Measurements from ENCODE around the gene GNAL. TPM values are rescaled to one million over a fixed set of nuclear protein-coding genes. Genes with fewer than 3 reads are reported as not detected.

Gene GNAL
- total RNA-seq, 1 experiment from 2014 or later: 0.06 TPM

DNA sequence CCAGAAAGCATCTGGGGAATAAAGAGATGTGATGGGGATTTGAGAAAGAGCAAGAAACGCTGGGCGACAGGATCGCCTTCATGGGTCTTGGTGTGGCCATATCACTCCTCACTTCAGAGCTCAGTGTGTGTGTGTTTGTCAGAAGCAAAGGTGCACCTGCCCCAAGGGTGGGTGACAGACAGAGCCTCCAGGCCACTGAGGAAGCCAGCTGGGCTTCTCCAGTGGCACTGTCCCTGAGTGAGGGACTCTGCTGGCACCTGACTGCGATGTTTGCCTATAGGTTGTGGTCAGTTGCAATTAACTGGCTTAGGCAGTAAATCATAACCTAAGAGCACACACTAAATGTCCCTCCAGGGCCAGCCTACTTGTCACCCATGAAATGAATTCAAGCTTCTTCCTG is 23.5 kb upstream of the GNAL start:
- ChIA-PET POLR2A (ENCODE audit: low non-redundant PET) (interaction anchor here (0.5 kb wide), 1 partner anchor 384 kb away, joined by 3 read pairs; no protein-coding TSS in a partner anchor), CTCF (no interaction called here)
- no peaks in the 10 kb centered on the region for H3K36me3 ChIP-seq (ENCODE audit: insufficient read depth, low read length, poor library complexity, severe bottlenecking)
- H3K27me3 ChIP-seq (replicated peaks; ENCODE audit: insufficient read depth, low read depth, low read length, poor library complexity): peaks cover 87% of the 10 kb centered on the region
- TF ChIP-seq, protein P1, sequence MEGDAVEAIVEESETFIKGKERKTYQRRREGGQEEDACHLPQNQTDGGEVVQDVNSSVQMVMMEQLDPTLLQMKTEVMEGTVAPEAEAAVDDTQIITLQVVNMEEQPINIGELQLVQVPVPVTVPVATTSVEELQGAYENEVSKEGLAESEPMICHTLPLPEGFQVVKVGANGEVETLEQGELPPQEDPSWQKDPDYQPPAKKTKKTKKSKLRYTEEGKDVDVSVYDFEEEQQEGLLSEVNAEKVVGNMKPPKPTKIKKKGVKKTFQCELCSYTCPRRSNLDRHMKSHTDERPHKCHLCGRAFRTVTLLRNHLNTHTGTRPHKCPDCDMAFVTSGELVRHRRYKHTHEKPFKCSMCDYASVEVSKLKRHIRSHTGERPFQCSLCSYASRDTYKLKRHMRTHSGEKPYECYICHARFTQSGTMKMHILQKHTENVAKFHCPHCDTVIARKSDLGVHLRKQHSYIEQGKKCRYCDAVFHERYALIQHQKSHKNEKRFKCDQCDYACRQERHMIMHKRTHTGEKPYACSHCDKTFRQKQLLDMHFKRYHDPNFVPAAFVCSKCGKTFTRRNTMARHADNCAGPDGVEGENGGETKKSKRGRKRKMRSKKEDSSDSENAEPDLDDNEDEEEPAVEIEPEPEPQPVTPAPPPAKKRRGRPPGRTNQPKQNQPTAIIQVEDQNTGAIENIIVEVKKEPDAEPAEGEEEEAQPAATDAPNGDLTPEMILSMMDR (conservative IDR thresholded peaks at IDR 0.05; ENCODE audit: low read depth, low read length): no peak
- TF ChIP-seq EZH2 (IDR thresholded peaks at IDR 0.05; ENCODE audit: borderline replicate concordance, low read depth, low read length, poor library complexity, severe bottlenecking): no peak
- intact Hi-C loops (cut with micrococcal nuclease; ENCODE audit: unreplicated experiment): no loop called here
- no peak overlapping the region for H3K27ac ChIP-seq (ENCODE audit: low read depth, low read length, poor library complexity, severe bottlenecking)
- no peaks in the 10 kb centered on the region for H3K4me1 ChIP-seq (ENCODE audit: insufficient read depth, low read length, poor library complexity, severe bottlenecking)
- H3K9me3 ChIP-seq (ENCODE audit: low read depth, low read length, poor library complexity, severe bottlenecking): no peaks in the 10 kb centered on the region
- no TSS peak for BruUV-seq (replicated peaks)
- DNase-seq (ENCODE audit: low spot score): no peak
- no peak overlapping the region for H3K4me3 ChIP-seq (ENCODE audit: low read depth, low read length, poor library complexity, severe bottlenecking)

DNA sequence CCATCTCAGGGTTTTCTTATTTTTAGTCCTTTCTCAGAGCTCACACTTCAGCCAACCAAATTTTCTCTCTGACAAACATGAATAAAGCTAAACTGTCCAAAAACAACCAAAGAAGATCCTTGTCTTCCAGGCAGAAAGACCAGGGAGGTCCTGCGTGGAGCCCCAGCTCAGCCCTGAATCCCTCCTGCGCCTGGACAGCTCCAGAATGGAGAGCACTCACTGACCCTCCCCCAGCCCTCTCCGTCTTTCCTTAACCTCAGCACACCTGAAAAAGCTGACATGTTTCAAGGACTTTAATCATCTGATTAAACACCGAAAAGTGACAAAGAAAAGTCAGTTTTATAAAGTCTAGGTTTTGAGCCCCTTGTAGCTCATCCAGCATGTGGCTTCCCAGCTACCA is 22.9 kb upstream of the GNAL start:
- POLR2A ChIA-PET (ENCODE audit: low non-redundant PET): interaction anchor here (0.5 kb wide), 1 partner anchor 384 kb away, joined by 3 read pairs; no protein-coding TSS in a partner anchor
- BruUV-seq (replicated peaks): no TSS peak
- peaks cover 89% of the 10 kb centered on the region for H3K27me3 ChIP-seq (replicated peaks; ENCODE audit: insufficient read depth, low read depth, low read length, poor library complexity)

DNA sequence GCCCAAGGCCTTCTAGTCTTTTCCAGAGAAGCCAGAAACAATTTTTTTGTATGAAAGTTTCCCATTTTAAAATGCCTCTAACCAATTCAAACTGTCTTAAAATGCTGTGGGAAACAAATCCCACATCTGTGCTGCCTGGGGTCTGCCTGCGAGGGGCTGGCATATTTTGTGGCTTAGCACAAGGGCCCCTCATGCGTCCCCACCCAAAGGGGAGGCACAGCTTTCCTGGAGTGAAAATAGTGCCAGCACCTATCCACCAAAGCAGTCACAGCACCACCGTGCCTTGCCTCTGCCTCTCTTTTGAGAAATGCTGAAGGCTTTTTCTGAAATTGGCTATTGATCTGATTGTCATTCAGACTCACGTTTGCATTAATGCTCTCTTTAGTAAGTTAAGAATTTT is 22.2 kb upstream of the GNAL start:
- no peak for TF ChIP-seq EZH2 (IDR thresholded peaks at IDR 0.05; ENCODE audit: borderline replicate concordance, low read depth, low read length, poor library complexity, severe bottlenecking)
- TF ChIP-seq, protein P1 (conservative IDR thresholded peaks at IDR 0.05; ENCODE audit: low read depth, low read length): no peak
- H3K4me3 ChIP-seq (ENCODE audit: low read depth, low read length, poor library complexity, severe bottlenecking): no peak overlapping the region
- no peak for DNase-seq (ENCODE audit: low spot score)
- H3K27ac ChIP-seq (ENCODE audit: low read depth, low read length, poor library complexity, severe bottlenecking): no peak overlapping the region
- H3K4me1 ChIP-seq (ENCODE audit: insufficient read depth, low read length, poor library complexity, severe bottlenecking): no peaks in the 10 kb centered on the region
- H3K9me3 ChIP-seq (ENCODE audit: low read depth, low read length, poor library complexity, severe bottlenecking): no peaks in the 10 kb centered on the region
- H3K36me3 ChIP-seq (ENCODE audit: insufficient read depth, low read length, poor library complexity, severe bottlenecking): no peaks in the 10 kb centered on the region
- BruUV-seq (replicated peaks): no TSS peak
- ChIA-PET POLR2A (ENCODE audit: low non-redundant PET) (no interaction called here), CTCF (no interaction called here)
- intact Hi-C loops (cut with micrococcal nuclease; ENCODE audit: unreplicated experiment): no loop called here
- peaks cover 91% of the 10 kb centered on the region for H3K27me3 ChIP-seq (replicated peaks; ENCODE audit: insufficient read depth, low read depth, low read length, poor library complexity)

More for the DNA sequence above, 22.9 kb upstream of the GNAL start:
- Histone ChIP-seq H3K4me3 (ENCODE audit: low read depth, low read length, poor library complexity, severe bottlenecking) (no peak overlapping the region), H3K9me3 (ENCODE audit: low read depth, low read length, poor library complexity, severe bottlenecking) (no peaks in the 10 kb centered on the region), H3K27ac (ENCODE audit: low read depth, low read length, poor library complexity, severe bottlenecking) (no peak overlapping the region), H3K4me1 (ENCODE audit: insufficient read depth, low read length, poor library complexity, severe bottlenecking) (no peaks in the 10 kb centered on the region), H3K36me3 (ENCODE audit: insufficient read depth, low read length, poor library complexity, severe bottlenecking) (no peaks in the 10 kb centered on the region)
- TF ChIP-seq EZH2 (IDR thresholded peaks at IDR 0.05; ENCODE audit: borderline replicate concordance, low read depth, low read length, poor library complexity, severe bottlenecking): no peak
- TF ChIP-seq, protein P1 (conservative IDR thresholded peaks at IDR 0.05; ENCODE audit: low read depth, low read length): no peak
- DNase-seq (ENCODE audit: low spot score): no peak
- CTCF ChIA-PET: no interaction called here
- intact Hi-C loops (cut with micrococcal nuclease; ENCODE audit: unreplicated experiment): no loop called here

Measured in A673 (cell line).